Spinal cord (tissue), 10 donors: Measurements from ENCODE around the gene TLX2. TPM values are rescaled to one million over a fixed set of nuclear protein-coding genes. Genes with fewer than 3 reads are reported as not detected.
"Not testable (repeated sequence)": the region's sequence is repeated elsewhere in the genome, so short reads cannot be mapped to it uniquely, and the experiment has no call there.

Experiments used
- DNase-seq, 6 donors: peaks; one replicate each; pipeline versions ENCODE4 v3.0.0 to v3.0.0-alpha.2; 2013 to 2015; ENCODE audit warnings: low spot score in 6 of 6, low read depth in 4 of 6
- H3K27ac ChIP-seq: one replicate; pipeline ENCODE4 v1.5.1; 2013; ENCODE audit warnings: low read depth, low read length, control low read depth
- H3K27me3 ChIP-seq: one replicate; pipeline ENCODE4 v1.6.1; 2013; ENCODE audit warnings: low read length; ENCODE audit not compliant: control insufficient read depth, insufficient read depth
- H3K36me3 ChIP-seq: one replicate; pipeline ENCODE4 v1.6.1; 2013; ENCODE audit warnings: low read length; ENCODE audit not compliant: control insufficient read depth, insufficient read depth
- H3K4me1 ChIP-seq: one replicate; pipeline ENCODE4 v1.6.1; 2013; ENCODE audit warnings: low read length; ENCODE audit not compliant: control insufficient read depth, insufficient read depth
- H3K4me3 ChIP-seq: one replicate; pipeline ENCODE4 v1.5.1; 2013; ENCODE audit warnings: low read depth, low read length, control low read depth
- H3K9me3 ChIP-seq: one replicate; pipeline ENCODE4 v1.6.1; 2013; ENCODE audit warnings: low read length; ENCODE audit not compliant: control insufficient read depth, insufficient read depth
- WGBS: methylation state at CpG from one replicate; pipeline ENCODE4 v1.1.5; 2013; ENCODE audit warnings: missing lambda C conversion rate; ENCODE audit not compliant: insufficient coverage; 5-methylcytosine and 5-hydroxymethylcytosine counted together
- polyA plus RNA-seq, 2 donors: library from polyadenylated mRNA; unstranded; fragments of 120-200 nt; gene quantifications; one replicate each; pipeline ENCODE4 v1.2.1, GENCODE V29; 2013; ENCODE audit not compliant: insufficient read length in 2 of 2
- total RNA-seq, 2 donors: library from RNA; depleted of rRNA in 1 of 2; stranded (reverse); fragments of 120-200 nt in 1 of 2; fragments of >200 nt in 1 of 2; gene quantifications; one replicate each; pipeline versions ENCODE4 v1.2.3 to v1.2.4, GENCODE V29; 2013 to 2014
- donor health status: healthy.

TLX2 gene
- total and polyA plus RNA-seq, 4 donors: 0.11 to 0.69 (median 0.27) TPM; not detected in 1

DNA sequence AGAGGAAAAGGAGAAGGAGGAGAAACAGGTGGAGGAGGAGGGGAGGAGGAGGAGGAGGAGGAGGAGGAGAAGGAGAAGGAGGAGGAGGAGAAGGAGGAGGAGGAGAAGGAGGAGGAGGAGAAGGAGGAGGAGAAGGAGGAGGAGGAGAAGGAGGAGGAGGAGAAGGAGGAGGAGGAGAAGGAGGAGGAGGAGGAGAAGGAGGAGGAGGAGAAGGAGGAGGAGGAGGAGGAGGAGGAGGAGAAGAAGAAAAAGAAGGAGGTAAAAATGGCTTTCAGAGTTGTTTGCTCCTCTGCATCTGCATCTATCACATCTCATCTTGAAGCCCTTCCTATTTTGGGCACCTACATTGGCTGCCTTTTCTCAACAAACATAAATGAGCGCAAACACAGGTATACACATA, 46.8 kb downstream of the TLX2 start:
- H3K4me1 ChIP-seq, H3K36me3 ChIP-seq, DNase-seq, H3K4me3 ChIP-seq, H3K9me3 ChIP-seq, H3K27ac ChIP-seq: not testable (repeated sequence)
- H3K27me3 ChIP-seq: peaks cover 31% of the 10 kb centered on the region
- WGBS: 100% methylated on average over 1 of the region's 1 CpG

DNA sequence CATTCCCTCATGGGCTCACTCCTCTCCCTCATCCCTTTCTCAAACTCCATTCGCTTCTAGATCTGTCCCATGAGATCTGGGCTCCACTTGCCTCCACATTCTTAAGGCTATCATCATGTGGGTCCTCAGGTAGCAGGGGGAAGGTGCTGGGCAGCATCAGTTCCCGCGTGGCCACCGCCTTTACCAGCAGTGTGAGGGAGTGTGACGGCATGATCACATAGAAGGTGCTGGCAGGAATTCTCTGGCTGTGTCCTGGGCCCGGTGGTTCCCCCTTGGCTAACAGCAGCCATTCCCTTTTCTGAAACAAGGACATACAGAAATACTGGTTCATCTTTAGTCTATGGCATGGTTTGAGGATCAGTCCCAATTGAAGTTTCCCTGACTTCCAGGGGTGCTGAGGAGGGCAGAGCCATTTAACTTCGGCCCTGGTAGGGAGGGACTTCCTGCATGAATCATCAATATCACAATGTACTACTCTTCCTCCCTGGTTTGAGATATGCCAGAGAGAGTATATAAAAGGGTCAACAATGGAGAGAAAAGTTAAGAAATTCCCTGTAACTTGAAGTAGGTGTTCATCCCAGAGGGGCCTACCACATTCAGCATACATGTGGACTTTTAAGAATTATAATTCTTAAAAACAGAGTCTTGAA, 48.0 kb downstream of the TLX2 start:
- no peak overlapping the region for H3K27ac ChIP-seq
- no peaks in the 10 kb centered on the region for H3K9me3 ChIP-seq
- no peak overlapping the region for H3K4me3 ChIP-seq
- no peak for DNase-seq
- H3K4me1 ChIP-seq: no peaks in the 10 kb centered on the region
- H3K36me3 ChIP-seq: no peaks in the 10 kb centered on the region
- WGBS: 78% methylated on average over 4 of the region's 7 CpGs
- H3K27me3 ChIP-seq: peaks cover 28% of the 10 kb centered on the region

DNA sequence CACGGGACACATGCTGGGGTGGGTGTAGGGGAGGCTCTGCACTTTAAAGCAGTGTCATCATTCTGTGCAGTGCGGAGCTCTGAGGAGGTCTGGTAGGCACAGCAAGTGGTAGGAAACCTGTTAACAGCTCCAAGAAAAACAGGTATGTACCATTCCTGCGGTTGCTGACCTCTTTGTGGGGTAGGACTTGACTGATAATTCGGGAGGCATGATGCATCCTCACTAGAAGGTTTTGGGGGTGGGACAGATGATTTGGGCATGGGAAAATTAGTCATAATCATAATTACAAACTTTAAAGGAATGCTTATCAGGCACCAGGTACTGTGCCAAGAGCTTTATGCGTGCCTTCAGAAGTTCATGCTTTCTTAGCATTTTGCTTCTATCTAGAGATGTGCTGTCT, 50.0 kb downstream of the TLX2 start:
- Histone ChIP-seq H3K27me3 (peaks cover 28% of the 10 kb centered on the region), H3K27ac (no peak overlapping the region), H3K4me3 (no peak overlapping the region), H3K36me3 (no peaks in the 10 kb centered on the region), H3K4me1 (no peaks in the 10 kb centered on the region), H3K9me3 (no peaks in the 10 kb centered on the region)
- WGBS: 80% methylated on average over 3 of the region's 5 CpGs
- DNase-seq: no peak

DNA sequence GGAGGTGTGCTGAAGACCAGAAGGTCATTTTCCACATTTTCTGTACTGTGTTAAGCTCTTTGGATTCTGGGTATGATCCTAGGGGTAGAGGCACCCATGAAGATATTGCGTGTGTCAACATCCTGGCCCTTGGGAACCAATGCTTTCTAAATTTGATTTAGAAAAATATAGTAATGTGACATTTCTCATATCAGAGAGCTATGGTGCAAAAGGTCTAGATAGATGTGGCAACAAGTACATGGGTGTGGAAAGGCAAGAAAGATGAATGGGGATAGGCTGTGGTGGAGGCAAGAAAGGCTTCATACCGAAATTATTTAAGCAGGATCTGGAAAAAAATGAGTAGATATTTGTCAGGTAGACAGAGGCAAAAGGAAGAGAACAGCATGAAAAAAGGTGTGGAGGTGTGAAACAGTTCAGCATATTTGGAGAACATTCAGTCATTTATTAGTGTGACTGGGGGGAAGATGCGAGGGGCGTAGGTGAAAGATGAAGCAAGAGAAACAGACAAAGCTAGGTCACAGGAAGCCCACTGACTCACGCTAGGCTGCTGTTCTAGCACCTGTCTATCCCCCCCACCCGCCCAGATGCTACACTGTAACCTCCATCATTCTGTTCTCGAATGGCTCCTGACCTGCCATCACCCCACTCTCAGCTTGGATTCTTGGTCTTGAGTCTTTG, 52.0 kb downstream of the TLX2 start:
- no peak overlapping the region for H3K4me3 ChIP-seq
- H3K4me1 ChIP-seq: no peaks in the 10 kb centered on the region
- no peaks in the 10 kb centered on the region for H3K9me3 ChIP-seq
- H3K27ac ChIP-seq: no peak overlapping the region
- no peaks in the 10 kb centered on the region for H3K36me3 ChIP-seq
- peaks cover 15% of the 10 kb centered on the region for H3K27me3 ChIP-seq
- WGBS: 91% methylated on average over 4 of the region's 7 CpGs
- DNase-seq: no peak

DNA sequence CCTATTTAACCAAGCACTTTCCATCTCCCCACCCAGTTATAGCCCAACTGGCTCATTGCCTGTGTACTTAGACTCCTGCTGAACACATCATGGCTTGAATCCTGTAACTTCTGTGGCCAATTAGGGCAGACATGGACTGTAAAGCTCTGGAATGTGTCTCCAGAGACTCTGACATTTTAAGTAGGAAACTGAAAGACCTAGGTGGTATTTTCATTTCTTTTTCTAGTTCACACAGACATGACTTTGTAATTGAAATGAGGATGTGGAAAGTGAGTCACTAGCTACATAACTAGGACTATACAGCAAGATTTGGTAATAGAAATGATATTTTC, 52.5 kb downstream of the TLX2 start:
- H3K4me3 ChIP-seq: no peak overlapping the region
- peak in 1 of 6 donors; percentile 65 for DNase-seq
- H3K27me3 ChIP-seq: peaks cover 12% of the 10 kb centered on the region
- no peaks in the 10 kb centered on the region for H3K36me3 ChIP-seq
- H3K27ac ChIP-seq: no peak overlapping the region
- H3K9me3 ChIP-seq: no peaks in the 10 kb centered on the region
- H3K4me1 ChIP-seq: no peaks in the 10 kb centered on the region

Other genes starting within 250 kb of the TLX2 start
- gene SLC4A5, start 171.0 kb upstream of the TLX2 start, total RNA-seq: 10 to 100 TPM in 1 of 2 donors, 1 to 10 TPM in 1; 1.2 to 22.3 TPM
- gene SLC4A5, start 171.0 kb upstream of the TLX2 start, polyA plus RNA-seq: 1 to 10 TPM; 2.4 to 3.9 TPM
- gene DCTN1, start 134.1 kb upstream of the TLX2 start, total RNA-seq: 100 to 1,000 TPM in 1 of 2 donors, 10 to 100 TPM in 1; 99.4 to 117 TPM
- 100 to 1,000 TPM; 277 to 296 TPM for gene DCTN1, start 134.1 kb upstream of the TLX2 start, polyA plus RNA-seq
- gene C2orf81, start 92.8 kb upstream of the TLX2 start, total RNA-seq: 1 to 10 TPM; 1.2 to 4.7 TPM
- 1 to 10 TPM; 5.9 TPM for gene C2orf81, start 92.8 kb upstream of the TLX2 start, polyA plus RNA-seq
- gene WDR54, start 92.7 kb upstream of the TLX2 start, total RNA-seq: 10 to 100 TPM; 17.0 to 37.6 TPM
- gene WDR54, start 92.7 kb upstream of the TLX2 start, polyA plus RNA-seq: 10 to 100 TPM; 37.7 to 40.5 TPM
- 10 to 100 TPM; 32.9 to 52.5 TPM for gene RTKN, start 72.5 kb upstream of the TLX2 start, total RNA-seq
- gene RTKN, start 72.5 kb upstream of the TLX2 start, polyA plus RNA-seq: 10 to 100 TPM; 66.9 to 76.5 TPM
- gene INO80B, start 59.4 kb upstream of the TLX2 start, total RNA-seq: 10 to 100 TPM in 1 of 2 donors, 1 to 10 TPM in 1; 9.1 to 34.7 TPM
- gene INO80B, start 59.4 kb upstream of the TLX2 start, polyA plus RNA-seq: 10 to 100 TPM; 22.1 to 38.7 TPM
- gene WBP1, start 56.0 kb upstream of the TLX2 start, total RNA-seq: 10 to 100 TPM; 25.8 to 86.5 TPM
- 100 to 1,000 TPM; 110 to 140 TPM for gene WBP1, start 56.0 kb upstream of the TLX2 start, polyA plus RNA-seq
- 10 to 100 TPM; 22.7 to 38.0 TPM for gene MOGS, start 49.1 kb upstream of the TLX2 start, total RNA-seq
- 10 to 100 TPM; 34.5 to 42.2 TPM for gene MOGS, start 49.1 kb upstream of the TLX2 start, polyA plus RNA-seq
- gene MRPL53, start 41.8 kb upstream of the TLX2 start, total RNA-seq: 10 to 100 TPM; 12.7 to 80.6 TPM
- 10 to 100 TPM; 52.3 to 56.7 TPM for gene MRPL53, start 41.8 kb upstream of the TLX2 start, polyA plus RNA-seq
- 10 to 100 TPM; 20.8 to 23.4 TPM for gene CCDC142, start 31.5 kb upstream of the TLX2 start, total RNA-seq
- gene CCDC142, start 31.5 kb upstream of the TLX2 start, polyA plus RNA-seq: 10 to 100 TPM in 1 of 2 donors, 1 to 10 TPM in 1; 9.3 to 18.6 TPM
- gene TTC31, start 31.4 kb upstream of the TLX2 start, total RNA-seq: 10 to 100 TPM in 1 of 2 donors, 1 to 10 TPM in 1; 5.6 to 15.1 TPM
- gene TTC31, start 31.4 kb upstream of the TLX2 start, polyA plus RNA-seq: 10 to 100 TPM; 21.5 to 21.8 TPM
- under 1 TPM in 1 of 2 donors, not detected in 1; 0.33 TPM for gene LBX2, start 14.8 kb upstream of the TLX2 start, total RNA-seq
- gene LBX2, start 14.8 kb upstream of the TLX2 start, polyA plus RNA-seq: under 1 TPM in 1 of 2 donors, not detected in 1; 0.69 TPM
- gene PCGF1, start 6.8 kb upstream of the TLX2 start, total RNA-seq: 10 to 100 TPM; 10.0 to 21.5 TPM
- gene PCGF1, start 6.8 kb upstream of the TLX2 start, polyA plus RNA-seq: 10 to 100 TPM; 16.9 to 21.3 TPM
- gene DQX1, start 11.8 kb downstream of the TLX2 start, total RNA-seq: under 1 TPM in 1 of 2 donors, not detected in 1; 0.28 TPM
- under 1 TPM; 0.32 to 0.62 TPM for gene DQX1, start 11.8 kb downstream of the TLX2 start, polyA plus RNA-seq
- 10 to 100 TPM; 62.6 to 99.0 TPM for gene AUP1, start 15.3 kb downstream of the TLX2 start, total RNA-seq
- 100 to 1,000 TPM; 109 to 131 TPM for gene AUP1, start 15.3 kb downstream of the TLX2 start, polyA plus RNA-seq
- gene HTRA2, start 15.5 kb downstream of the TLX2 start, total RNA-seq: 10 to 100 TPM; 32.0 to 47.2 TPM
- gene HTRA2, start 15.5 kb downstream of the TLX2 start, polyA plus RNA-seq: 10 to 100 TPM; 55.8 to 57.3 TPM
- gene LOXL3, start 39.5 kb downstream of the TLX2 start, total RNA-seq: 10 to 100 TPM; 10.5 to 18.2 TPM
- 10 to 100 TPM; 18.1 to 18.8 TPM for gene LOXL3, start 39.5 kb downstream of the TLX2 start, polyA plus RNA-seq
- gene DOK1, start 40.3 kb downstream of the TLX2 start, total RNA-seq: 10 to 100 TPM in 1 of 2 donors, 1 to 10 TPM in 1; 7.5 to 14.5 TPM
- 10 to 100 TPM; 11.0 to 14.2 TPM for gene DOK1, start 40.3 kb downstream of the TLX2 start, polyA plus RNA-seq
- under 1 TPM; 0.33 to 0.69 TPM for gene M1AP, start 133.9 kb downstream of the TLX2 start, total RNA-seq
- 1 to 10 TPM; 1.1 to 1.3 TPM for gene M1AP, start 133.9 kb downstream of the TLX2 start, polyA plus RNA-seq
- 10 to 100 TPM in 1 of 2 donors, 1 to 10 TPM in 1; 7.3 to 17.2 TPM for gene SEMA4F, start 139.8 kb downstream of the TLX2 start, total RNA-seq
- gene SEMA4F, start 139.8 kb downstream of the TLX2 start, polyA plus RNA-seq: 10 to 100 TPM; 23.0 to 27.6 TPM